Panc1 (cell line): ENCODE measurements around the gene IFT122. TPM values are rescaled to one million over a fixed set of nuclear protein-coding genes. Genes with fewer than 3 reads are reported as not detected.

Source experiments
- ATAC-seq: fragments of 200-7000 bp; cut with Tn5 transposase; 2 replicates; pipeline ENCODE4 v1.9.1; 2020; ENCODE audit warnings: mild to moderate bottlenecking, moderate library complexity
- BruUV-seq: library from RNA; stranded (reverse); fragments of 400-500 nt; replicated peaks from 2 replicates; lab custom pipeline; 2021; lab: Mats Ljungman, UMichigan
- CTCF ChIA-PET: fragments of 300-600 bp; sonication (Branson Sonifier 250); formaldehyde crosslinking; loops from one replicate; lab custom pipeline; 2022; ENCODE audit warnings: antibody characterized with exemption; lab: Charles Lee
- POLR2A ChIA-PET: fragments of 300-600 bp; sonication (Branson Sonifier 250); formaldehyde crosslinking; loops from one replicate; lab custom pipeline; 2022; ENCODE audit warnings: antibody characterized with exemption; lab: Charles Lee
- DNase-seq: peaks from one replicate; pipeline ENCODE4 v3.0.0-alpha.2; 2010; ENCODE audit warnings: low read depth, low spot score
- H3K27ac ChIP-seq: 2 replicates; pipeline ENCODE4 v1.5.1; 2011; ENCODE audit warnings: mild to moderate bottlenecking, low read length, inconsistent platforms
- H3K27me3 ChIP-seq: fragments of 200-500 bp; sonication (Bioruptor generic); 2 replicates; pipeline ENCODE4 v1.6.0; 2014; ENCODE audit warnings: low read length, inconsistent platforms; ENCODE audit not compliant: control insufficient read depth, insufficient read depth
- H3K36me3 ChIP-seq: fragments of 200-500 bp; sonication (Bioruptor generic); 2 replicates; pipeline ENCODE4 v1.5.1; 2014; ENCODE audit warnings: inconsistent platforms, mild to moderate bottlenecking, low read length, moderate library complexity; ENCODE audit not compliant: control insufficient read depth, insufficient read depth
- H3K4me1 ChIP-seq: 2 replicates; pipeline ENCODE4 v1.5.1; 2011; ENCODE audit warnings: inconsistent platforms, mild to moderate bottlenecking, low read length, moderate library complexity; ENCODE audit not compliant: control insufficient read depth, insufficient read depth
- H3K4me3 ChIP-seq, 2 experiments: 2 replicates each; pipeline ENCODE4 v1.5.1; 2011 to 2012; ENCODE audit warnings: low read depth in 2 of 2, low read length in 2 of 2, mild to moderate bottlenecking in 2 of 2, inconsistent platforms in 1 of 2, moderate library complexity in 1 of 2
- H3K9me3 ChIP-seq: fragments of 200-500 bp; sonication (Bioruptor generic); 2 replicates; pipeline ENCODE4 v1.5.1; 2014; ENCODE audit warnings: low read depth, mild to moderate bottlenecking, inconsistent platforms, low read length, moderate library complexity; ENCODE audit not compliant: control insufficient read depth, insufficient read depth
- POLR2AphosphoS5 ChIP-seq: IDR thresholded peaks from 2 replicates; pipeline ENCODE4 v1.6.1; 2012; ENCODE audit warnings: mild to moderate bottlenecking, low read depth, low read length, moderate library complexity
- REST ChIP-seq, 2 experiments: IDR thresholded peaks; 2 replicates each; pipeline ENCODE4 v1.6.1; 2011 to 2012; ENCODE audit warnings: low read depth in 2 of 2, control low read depth in 1 of 2, low read length in 1 of 2, mild to moderate bottlenecking in 1 of 2, moderate library complexity in 1 of 2; ENCODE audit not compliant: insufficient read depth in 1 of 2
- SIN3A ChIP-seq: IDR thresholded peaks from 2 replicates; pipeline ENCODE4 v1.6.1; 2012; ENCODE audit warnings: low read depth, mild to moderate bottlenecking, low read length, moderate library complexity, borderline replicate concordance; ENCODE audit not compliant: insufficient read depth
- TCF7L2 ChIP-seq: IDR thresholded peaks from 2 replicates; pipeline ENCODE4 v1.6.1; 2011; ENCODE audit warnings: mild to moderate bottlenecking, low read depth, low read length, inconsistent platforms
- in situ Hi-C: cut with HindIII; loops from 2 replicates; pipeline ENCODE4 v1.10.0; 2016; ENCODE audit warnings: low sequenced_read_pairs, low pct_unique_long_range_greater_than_20kb
- intact Hi-C: fragments of 100-400 bp; cut with micrococcal nuclease; formaldehyde crosslinking; loops from one replicate; pipeline ENCODE4 v1.10.0; 2022; ENCODE audit not compliant: unreplicated experiment
- total RNA-seq: library from RNA; stranded (reverse); gene quantifications from one replicate; pipeline ENCODE4 v1.2.1, GENCODE V29; 2021; ENCODE audit not compliant: unreplicated experiment
- TF ChIP-seq, protein P1 (sequence below): fragments of 450-650 bp; IDR thresholded peaks from 2 replicates; pipeline ENCODE4 v1.5.1; 2017; ENCODE audit warnings: mild to moderate bottlenecking

Gene IFT122
- total RNA-seq, 1 experiment from 2014 or later: 52.4 TPM

DNA sequence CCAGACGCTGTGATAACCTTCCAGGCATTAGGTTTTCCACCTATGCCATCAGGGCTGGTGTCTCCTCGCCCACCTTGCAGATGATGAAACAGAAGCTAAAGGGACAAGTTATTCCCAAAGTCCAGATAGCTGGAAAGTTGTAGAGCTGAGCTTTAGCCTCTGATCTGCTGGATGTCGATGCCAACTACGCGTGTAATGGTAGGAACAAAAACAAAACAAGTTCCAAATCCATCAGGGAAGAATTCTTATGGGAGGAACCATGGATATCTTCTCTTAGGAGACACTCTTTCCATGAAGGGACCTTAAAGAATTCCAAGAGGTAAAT lies 60.3 kb downstream of the IFT122 start:
- H3K9me3 ChIP-seq: no peaks in the 10 kb centered on the region
- BruUV-seq: no TSS peak
- intact Hi-C loops (no loop called here), in situ Hi-C loops (no loop called here)
- ATAC-seq (no peak), DNase-seq (no peak)
- H3K4me3 ChIP-seq: no peak overlapping the region
- no peaks in the 10 kb centered on the region for H3K27me3 ChIP-seq
- ChIA-PET POLR2A (no interaction called here), CTCF (no interaction called here)
- no peaks in the 10 kb centered on the region; the same call in none of the 2 replicates for H3K36me3 ChIP-seq
- H3K4me1 ChIP-seq: no peaks in the 10 kb centered on the region
- TF ChIP-seq, protein P1, sequence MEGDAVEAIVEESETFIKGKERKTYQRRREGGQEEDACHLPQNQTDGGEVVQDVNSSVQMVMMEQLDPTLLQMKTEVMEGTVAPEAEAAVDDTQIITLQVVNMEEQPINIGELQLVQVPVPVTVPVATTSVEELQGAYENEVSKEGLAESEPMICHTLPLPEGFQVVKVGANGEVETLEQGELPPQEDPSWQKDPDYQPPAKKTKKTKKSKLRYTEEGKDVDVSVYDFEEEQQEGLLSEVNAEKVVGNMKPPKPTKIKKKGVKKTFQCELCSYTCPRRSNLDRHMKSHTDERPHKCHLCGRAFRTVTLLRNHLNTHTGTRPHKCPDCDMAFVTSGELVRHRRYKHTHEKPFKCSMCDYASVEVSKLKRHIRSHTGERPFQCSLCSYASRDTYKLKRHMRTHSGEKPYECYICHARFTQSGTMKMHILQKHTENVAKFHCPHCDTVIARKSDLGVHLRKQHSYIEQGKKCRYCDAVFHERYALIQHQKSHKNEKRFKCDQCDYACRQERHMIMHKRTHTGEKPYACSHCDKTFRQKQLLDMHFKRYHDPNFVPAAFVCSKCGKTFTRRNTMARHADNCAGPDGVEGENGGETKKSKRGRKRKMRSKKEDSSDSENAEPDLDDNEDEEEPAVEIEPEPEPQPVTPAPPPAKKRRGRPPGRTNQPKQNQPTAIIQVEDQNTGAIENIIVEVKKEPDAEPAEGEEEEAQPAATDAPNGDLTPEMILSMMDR: no peak
- TF ChIP-seq POLR2AphosphoS5: no peak
- no peak for TF ChIP-seq SIN3A
- no peak for TF ChIP-seq REST (IDR thresholded peaks at IDR 0.05; ENCODE audit: insufficient read depth in 1 of 2, low read depth in 2 of 2, low read length in 1 of 2)
- no peak for TF ChIP-seq TCF7L2
- no peak overlapping the region for H3K27ac ChIP-seq

DNA sequence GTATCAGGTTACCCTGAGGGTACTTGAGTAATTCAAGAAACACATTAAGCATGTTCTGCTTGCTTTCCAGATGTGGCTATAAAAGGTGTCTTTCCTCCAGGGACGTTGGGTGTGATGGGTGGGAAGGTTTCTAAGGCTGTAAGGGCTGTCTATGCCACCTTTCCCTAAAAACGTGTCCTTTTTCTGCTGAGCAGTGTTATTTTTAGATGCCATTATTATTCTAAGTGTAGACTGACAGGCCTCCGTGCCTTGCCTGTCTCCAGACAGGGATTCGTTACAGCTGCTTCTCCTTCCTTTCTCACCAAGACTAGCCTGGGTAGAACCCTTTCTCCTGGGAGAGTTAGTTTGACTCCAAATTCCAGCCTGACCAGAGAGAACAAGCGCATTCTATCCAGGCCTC lies 61.6 kb downstream of the IFT122 start:
- CTCF ChIA-PET: no interaction called here
- no peak overlapping the region for H3K4me3 ChIP-seq
- H3K27ac ChIP-seq: no peak overlapping the region
- H3K27me3 ChIP-seq: no peaks in the 10 kb centered on the region
- no peaks in the 10 kb centered on the region for H3K9me3 ChIP-seq
- no peak for DNase-seq
- BruUV-seq: no TSS peak
- no peaks in the 10 kb centered on the region; the same call in none of the 2 replicates for H3K36me3 ChIP-seq
- ATAC-seq: no peak
- intact Hi-C loops (no loop called here), in situ Hi-C loops (no loop called here)
- POLR2A ChIA-PET: no interaction called here
- no peaks in the 10 kb centered on the region for H3K4me1 ChIP-seq
- TF ChIP-seq POLR2AphosphoS5 (no peak), TCF7L2 (no peak)

DNA sequence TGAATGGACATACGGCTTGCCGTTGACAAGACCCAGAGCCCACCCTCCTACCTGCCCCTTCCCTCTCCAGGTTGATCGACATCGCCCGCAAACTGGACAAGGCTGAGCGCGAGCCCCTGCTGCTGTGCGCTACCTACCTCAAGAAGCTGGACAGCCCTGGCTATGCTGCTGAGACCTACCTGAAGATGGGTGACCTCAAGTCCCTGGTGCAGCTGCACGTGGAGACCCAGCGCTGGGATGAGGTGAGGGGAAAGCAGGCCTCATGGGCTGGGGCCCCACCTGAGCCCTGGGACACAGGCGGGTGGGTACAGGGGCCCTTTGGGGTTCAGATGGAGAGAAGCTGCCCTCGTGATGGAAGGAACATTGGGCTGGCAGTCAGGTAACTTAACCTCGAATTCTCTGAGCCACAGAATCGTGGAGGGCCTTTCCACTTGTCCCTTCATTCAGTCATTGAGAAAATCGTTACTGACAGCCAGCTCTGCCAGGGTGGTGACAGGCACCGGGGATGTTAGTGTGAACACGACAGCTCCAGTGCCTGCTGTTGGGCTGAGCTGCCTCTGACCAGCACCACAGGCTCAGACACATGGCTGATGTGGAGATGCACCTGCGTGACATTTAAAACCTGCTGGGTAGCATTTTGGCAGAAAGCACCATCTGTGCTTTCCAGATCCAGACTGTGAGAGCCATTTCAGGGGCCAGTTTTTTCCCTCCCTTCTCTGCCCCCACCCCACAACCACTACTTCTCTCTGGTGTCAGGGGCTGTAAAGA lies 62.8 kb downstream of the IFT122 start:
- no peak for DNase-seq
- H3K27me3 ChIP-seq: no peaks in the 10 kb centered on the region
- POLR2A ChIA-PET: no interaction called here
- intact Hi-C loops: no loop called here
- H3K36me3 ChIP-seq: no peaks in the 10 kb centered on the region; the same call in none of the 2 replicates
- no peaks in the 10 kb centered on the region for H3K4me1 ChIP-seq
- CTCF ChIA-PET: no interaction called here
- no TSS peak for BruUV-seq
- H3K27ac ChIP-seq: no peak overlapping the region
- TF ChIP-seq, protein P1: no peak
- no peak for TF ChIP-seq SIN3A
- TF ChIP-seq POLR2AphosphoS5: no peak
- no peak for TF ChIP-seq REST (IDR thresholded peaks at IDR 0.05; ENCODE audit: insufficient read depth in 1 of 2, low read depth in 2 of 2, low read length in 1 of 2)
- TF ChIP-seq TCF7L2: no peak
- H3K9me3 ChIP-seq: no peaks in the 10 kb centered on the region
- no peak for ATAC-seq
- no peak overlapping the region for H3K4me3 ChIP-seq
- in situ Hi-C loops: no loop called here
